Measurements from ENCODE around the gene BRD7. TPM values are rescaled to one million over a fixed set of nuclear protein-coding genes. Genes with fewer than 3 reads are reported as not detected.
A peak's percentile ranks its signal among the peaks of the same experiment; 100 is the strongest.

BRD7 gene
- 10 to 100 TPM; 35.3 to 50.9 (median 43.6) TPM for total RNA-seq
- polyA plus RNA-seq: 10 to 100 TPM; 31.4 to 36.9 TPM
- long read RNA-seq, donor 1, full-length matches to known transcripts: 15 of 41 reads
- long read RNA-seq, donor 1, partial matches to known transcripts: 21 of 41 reads
- long read RNA-seq, donor 1, other reads (novel, unspliced or antisense): 5 of 41 reads
- long read RNA-seq, donor 2, full-length matches to known transcripts: 16 of 50 reads
- long read RNA-seq, donor 2, partial matches to known transcripts: 30 of 50 reads
- long read RNA-seq, donor 2, other reads (novel, unspliced or antisense): 4 of 50 reads
- long read RNA-seq, donor 3, partial matches to known transcripts: 9 of 12 reads
- long read RNA-seq, donor 3, other reads (novel, unspliced or antisense): 2 of 12 reads

DNA sequence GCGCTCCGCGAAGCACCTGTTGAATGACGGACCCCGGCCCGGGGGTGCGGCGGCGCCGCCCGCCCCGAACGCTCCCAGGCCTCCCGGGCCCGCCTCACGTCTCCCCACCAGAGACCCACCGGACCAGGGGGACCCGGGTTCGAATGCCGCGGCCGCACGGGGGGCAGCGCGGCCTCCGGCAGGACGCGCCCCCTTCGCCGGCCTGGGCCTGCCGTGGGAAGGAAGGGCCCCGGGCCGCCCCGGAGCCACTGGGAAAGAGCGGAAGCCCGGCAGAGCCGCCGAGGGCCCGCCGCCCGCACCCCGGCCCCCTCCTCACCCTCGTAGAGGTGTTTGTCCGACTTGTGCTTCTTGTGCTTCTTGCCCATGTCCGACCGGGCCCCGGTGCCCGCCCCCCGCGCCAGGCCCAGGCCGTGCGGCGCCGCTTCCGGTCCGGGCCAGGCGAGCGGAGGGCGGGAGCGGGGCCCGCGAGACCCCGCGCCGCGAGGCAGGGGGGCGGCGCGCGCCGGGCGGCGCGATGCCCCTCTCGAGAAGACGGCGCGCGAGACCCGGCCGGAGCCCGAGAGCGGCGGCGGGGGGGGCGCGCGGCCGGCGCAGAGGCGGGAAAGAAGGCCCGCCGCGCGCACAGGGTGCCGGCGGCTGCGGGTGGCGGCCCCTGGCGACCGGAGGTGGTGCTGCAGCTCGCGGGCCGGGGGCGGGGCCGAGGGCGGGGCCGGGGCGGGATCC, at the start of gene BRD7:
Gene BRD7, minus strand, starts transcription at position 579 of the 723 bp plus-strand sequence. Its CDS starts 214 bp downstream, at position 365.
- H3K4me1 ChIP-seq: peaks cover 9 to 54% (median 33%) of the 10 kb centered on the region in 9 donors
- DNase-seq (peak; percentile 41 to 73), ATAC-seq (peak; percentile 62 to 89 (median 66))
- H3K4me3 ChIP-seq: peak within 1 kb of the TSS; percentile 68 to 99 (median 92)
- intact Hi-C loops (cut with DNase I): loop anchor here in 4 of 10 donors (5.0 to 10.0 kb wide), 5 partner anchors 156 to 436 kb away; partner anchors contain the start of gene CNEP1R1 (in 2 of the 4)
- H3K27me3 ChIP-seq: no peaks in the 10 kb centered on the region
- 0 to 1% methylated on average over 36 to 109 of the region's 109 CpGs for WGBS, 2 donors
- peak within 1 kb of the TSS in 9 of 10 donors; percentile 55 to 88 (median 69) for H3K27ac ChIP-seq
- H3K36me3 ChIP-seq: peaks cover 0 to 36% (median 8%) of the 10 kb centered on the region in 9 donors
- H3K9me3 ChIP-seq: no peaks in the 10 kb centered on the region
- TF ChIP-seq, protein P1, sequence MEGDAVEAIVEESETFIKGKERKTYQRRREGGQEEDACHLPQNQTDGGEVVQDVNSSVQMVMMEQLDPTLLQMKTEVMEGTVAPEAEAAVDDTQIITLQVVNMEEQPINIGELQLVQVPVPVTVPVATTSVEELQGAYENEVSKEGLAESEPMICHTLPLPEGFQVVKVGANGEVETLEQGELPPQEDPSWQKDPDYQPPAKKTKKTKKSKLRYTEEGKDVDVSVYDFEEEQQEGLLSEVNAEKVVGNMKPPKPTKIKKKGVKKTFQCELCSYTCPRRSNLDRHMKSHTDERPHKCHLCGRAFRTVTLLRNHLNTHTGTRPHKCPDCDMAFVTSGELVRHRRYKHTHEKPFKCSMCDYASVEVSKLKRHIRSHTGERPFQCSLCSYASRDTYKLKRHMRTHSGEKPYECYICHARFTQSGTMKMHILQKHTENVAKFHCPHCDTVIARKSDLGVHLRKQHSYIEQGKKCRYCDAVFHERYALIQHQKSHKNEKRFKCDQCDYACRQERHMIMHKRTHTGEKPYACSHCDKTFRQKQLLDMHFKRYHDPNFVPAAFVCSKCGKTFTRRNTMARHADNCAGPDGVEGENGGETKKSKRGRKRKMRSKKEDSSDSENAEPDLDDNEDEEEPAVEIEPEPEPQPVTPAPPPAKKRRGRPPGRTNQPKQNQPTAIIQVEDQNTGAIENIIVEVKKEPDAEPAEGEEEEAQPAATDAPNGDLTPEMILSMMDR (IDR thresholded peaks at IDR 0.05): peak; percentile 22 to 84 (median 48)

DNA sequence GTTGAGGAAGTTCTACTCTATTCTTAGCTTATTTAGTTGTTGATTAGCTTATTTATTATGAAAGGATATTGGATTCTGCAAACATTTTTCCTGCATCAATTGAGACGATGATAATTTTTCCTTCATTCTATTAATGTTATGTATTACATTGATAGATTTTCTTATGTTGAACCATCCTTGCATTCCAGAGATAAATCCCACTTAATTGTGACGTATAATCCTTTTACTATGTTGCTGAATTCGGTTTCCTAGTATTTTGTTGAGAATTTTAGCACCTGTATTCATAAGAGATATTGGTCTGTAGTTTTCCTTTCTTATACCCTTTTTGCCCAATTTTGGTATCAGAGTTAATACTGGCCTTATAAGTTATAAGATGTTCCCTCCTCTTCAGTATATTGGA, 47.6 kb upstream of the BRD7 start:
- no peak for DNase-seq
- intact Hi-C loops (cut with DNase I): no loop called here
- H3K36me3 ChIP-seq: no peaks in the 10 kb centered on the region
- H3K27ac ChIP-seq: no peak overlapping the region
- TF ChIP-seq, protein P1 (IDR thresholded peaks at IDR 0.05): no peak
- no peak for ATAC-seq
- whole genome bisulfite sequencing, 2 donors: 60 to 65% methylated on average over 3 of the region's 3 CpGs
- H3K9me3 ChIP-seq: peaks cover 0 to 65% (median 34%) of the 10 kb centered on the region in 11 donors
- H3K4me1 ChIP-seq: no peaks in the 10 kb centered on the region
- H3K27me3 ChIP-seq: peaks cover 0 to 4% (median 0%) of the 10 kb centered on the region in 7 donors
- H3K4me3 ChIP-seq: no peak overlapping the region

DNA sequence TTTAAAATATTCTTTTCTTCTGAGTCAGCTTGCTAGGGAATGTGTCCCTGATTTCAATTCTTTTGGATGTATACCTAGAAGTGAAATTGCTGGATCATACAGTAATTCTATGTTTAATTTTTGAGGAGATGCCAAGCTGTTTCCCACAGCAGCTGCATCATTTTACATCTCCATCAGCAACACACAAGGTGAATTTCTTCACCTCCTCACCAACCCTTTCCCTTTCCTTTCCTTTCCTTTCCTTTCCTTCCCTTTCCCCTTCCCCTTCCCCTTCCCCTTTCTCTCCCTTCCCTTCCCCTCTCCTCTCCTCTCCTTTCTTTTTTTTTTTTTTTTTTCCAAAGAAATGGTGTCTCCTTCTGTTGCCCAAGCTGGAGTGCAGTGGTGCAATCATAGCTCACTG, 45.4 kb upstream of the BRD7 start:
- Histone ChIP-seq H3K27ac (no peak overlapping the region), H3K9me3 (peaks cover 0 to 54% (median 26%) of the 10 kb centered on the region in 11 donors), H3K4me1 (no peaks in the 10 kb centered on the region), H3K27me3 (peaks cover 0 to 4% (median 0%) of the 10 kb centered on the region in 7 donors), H3K36me3 (no peaks in the 10 kb centered on the region), H3K4me3 (no peak overlapping the region)
- ATAC-seq: no peak
- no peak for DNase-seq
- intact Hi-C loops (cut with DNase I): no loop called here
- TF ChIP-seq, protein P1 (IDR thresholded peaks at IDR 0.05): no peak

DNA sequence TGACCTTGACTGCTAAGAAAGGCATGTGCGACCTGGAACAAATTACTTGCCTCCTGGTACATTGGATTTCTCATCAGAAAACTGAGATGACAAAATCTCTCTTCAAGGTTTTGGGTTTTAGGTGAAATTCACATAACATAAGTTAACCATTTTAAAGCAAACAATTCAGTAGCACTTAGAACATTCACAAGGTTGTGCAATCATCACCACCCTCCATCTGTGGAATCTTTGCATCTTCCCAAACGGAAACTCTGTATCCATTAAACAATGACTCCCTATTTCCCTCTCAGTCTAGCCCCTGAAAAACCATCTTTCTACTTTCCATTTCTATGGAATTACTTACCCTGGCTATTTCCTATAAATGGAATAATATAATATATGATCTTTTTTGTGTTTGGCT, 42.2 kb upstream of the BRD7 start:
- H3K4me3 ChIP-seq: no peak overlapping the region
- no peak for DNase-seq
- 90 to 91% methylated on average over 2 of the region's 2 CpGs for WGBS, 2 donors
- H3K27ac ChIP-seq: no peak overlapping the region
- H3K9me3 ChIP-seq: peaks cover 0 to 23% (median 5%) of the 10 kb centered on the region in 11 donors
- TF ChIP-seq, protein P1 (IDR thresholded peaks at IDR 0.05): no peak
- intact Hi-C loops (cut with DNase I): no loop called here
- ATAC-seq: no peak
- H3K36me3 ChIP-seq: no peaks in the 10 kb centered on the region
- H3K4me1 ChIP-seq: no peaks in the 10 kb centered on the region
- H3K27me3 ChIP-seq: peaks cover 0 to 4% (median 0%) of the 10 kb centered on the region in 7 donors

Measured in heart right ventricle (tissue), 16 donors.